ENCODE data around the gene GALNT9.
"Not testable (repeated sequence)": the region's sequence is repeated elsewhere in the genome, so short reads cannot be mapped to it uniquely, and the experiment has no call there.

The GALNT9 gene

GRCh38 chr12:132311201-132311915 lies 18.0 kb downstream of the GALNT9 start:
- no peak for DNase-seq

- no peak for DNase-seq
Observed at GRCh38 chr12:132310181-132311040, 19.0 kb downstream of the GALNT9 start.

DNA sequence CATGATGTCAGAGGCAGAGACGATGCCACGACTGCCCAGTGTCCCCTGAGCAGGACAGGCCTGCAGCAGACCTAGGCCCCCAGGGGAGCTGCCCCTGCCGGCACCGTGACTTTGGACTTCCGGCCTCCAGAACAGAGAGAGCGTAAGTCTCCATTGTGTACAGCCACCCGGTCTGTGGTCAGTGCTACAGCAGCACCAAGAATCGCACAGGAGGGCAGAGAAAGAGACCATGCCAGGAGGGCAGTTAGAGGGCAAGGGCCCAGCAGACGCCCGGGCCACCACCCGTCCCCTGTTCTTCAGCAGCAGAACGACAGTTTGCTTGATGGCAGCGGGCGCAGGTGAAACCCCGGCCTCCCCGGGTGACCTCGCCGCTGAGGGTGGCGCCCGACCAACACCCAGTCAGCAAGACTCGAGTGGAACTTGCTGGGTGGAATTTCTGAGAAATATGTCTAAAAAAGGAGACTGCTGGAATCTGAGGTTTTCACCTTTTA lies 19.7 kb downstream of the GALNT9 start:
- DNase-seq = no peak

DNA sequence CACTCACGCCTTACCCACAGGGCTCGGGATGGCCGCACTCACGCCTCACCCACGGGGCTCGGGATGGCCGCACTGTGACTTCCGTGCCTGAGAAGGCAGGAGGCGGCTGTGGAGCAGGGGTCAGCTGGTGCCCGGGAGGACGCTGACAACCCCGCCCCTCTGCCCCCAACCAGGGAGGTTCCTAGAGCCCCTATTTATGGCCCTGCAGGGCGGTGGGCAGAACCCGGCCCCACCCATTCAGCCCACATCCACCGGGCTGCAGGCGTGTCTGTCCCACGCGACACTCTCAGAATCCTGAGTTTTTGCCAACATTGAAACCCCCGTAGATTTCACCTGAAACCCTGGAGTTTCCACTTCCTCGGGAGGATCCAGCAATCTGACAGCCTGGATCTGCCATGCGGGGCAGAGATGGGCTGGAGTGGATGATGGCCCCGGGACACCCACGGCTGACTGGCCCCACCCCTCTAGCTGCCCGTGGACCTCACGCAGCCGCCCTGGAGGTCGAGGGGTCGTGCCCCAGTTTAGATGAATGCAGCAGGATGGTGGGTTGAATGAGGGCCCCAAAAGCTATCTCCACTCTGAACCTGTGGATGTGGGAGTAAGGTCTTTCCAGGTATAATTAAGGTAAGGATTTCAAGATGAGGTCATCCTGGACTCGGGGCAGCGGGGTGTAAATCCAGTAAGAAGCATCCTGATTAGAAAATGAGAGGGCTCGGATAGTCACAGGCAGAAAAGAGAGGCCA lies 20.4 kb downstream of the GALNT9 start:
- DNase-seq = no peak

- DNase-seq = no peak
Observed at GRCh38 chr12:132307976-132308852, 21.2 kb downstream of the GALNT9 start.

DNA sequence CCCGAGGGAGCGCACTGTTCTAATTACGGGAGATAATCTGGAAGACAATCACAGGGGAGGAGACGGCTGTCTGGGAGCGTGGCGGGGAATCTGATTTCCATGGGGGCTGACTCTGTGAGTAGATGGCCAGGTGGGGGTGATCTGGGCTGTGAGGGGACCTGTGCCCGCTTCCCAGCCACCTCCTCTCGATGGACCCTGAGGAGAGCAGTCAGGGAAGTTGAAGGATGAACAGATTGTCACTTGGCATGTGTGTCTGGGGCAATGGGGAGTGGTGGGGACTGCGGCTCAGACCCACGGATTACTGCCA lies 22.6 kb downstream of the GALNT9 start:
- no peak for DNase-seq

DNA sequence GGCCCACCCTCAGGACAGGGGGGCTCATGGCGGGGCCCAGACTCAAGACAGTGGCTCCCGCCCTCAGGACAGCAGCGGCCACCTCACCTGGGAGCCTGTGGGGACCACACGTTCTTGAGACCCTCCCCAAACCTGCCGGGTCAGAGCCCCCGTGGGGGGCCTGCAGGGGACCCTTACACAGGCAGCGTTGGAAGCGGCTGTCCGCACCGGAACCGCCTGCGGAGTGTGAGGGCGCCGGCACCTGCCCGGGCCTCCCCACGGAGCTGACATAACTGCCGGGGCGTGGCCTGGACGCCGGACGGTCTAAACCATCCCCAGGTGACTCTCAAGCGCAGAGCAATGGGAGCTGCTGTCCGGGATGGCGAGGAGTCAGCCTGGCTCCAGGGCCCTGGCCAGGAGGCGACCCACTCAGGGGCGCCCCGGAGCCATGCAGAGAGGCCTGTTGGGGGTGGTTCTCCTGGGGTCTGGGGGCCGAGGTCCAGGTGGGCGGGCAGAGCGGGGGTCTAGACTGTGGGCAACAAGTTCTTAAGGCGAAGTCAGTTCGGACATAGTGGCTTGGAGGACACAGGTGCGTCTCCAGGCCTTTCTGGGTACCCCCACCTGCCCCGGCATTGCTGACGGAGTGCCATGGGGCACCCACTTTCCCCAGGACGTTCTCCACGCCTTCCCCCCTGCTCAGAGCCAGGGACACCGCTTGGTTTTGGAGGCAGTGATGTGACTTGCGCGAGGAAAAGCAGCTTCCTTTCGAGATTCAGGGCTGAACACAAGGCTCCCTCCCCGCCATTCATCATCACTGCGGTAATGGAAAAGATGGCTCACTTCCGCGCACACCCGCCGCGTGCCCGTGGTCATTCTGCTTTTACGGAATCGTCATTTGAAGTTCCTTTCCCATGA lies 23.2 kb downstream of the GALNT9 start:
- no peak for DNase-seq

GRCh38 chr12:132305560-132305966 lies 23.8 kb downstream of the GALNT9 start:
- DNase-seq = no peak

- not testable (repeated sequence) for DNase-seq
Observed at GRCh38 chr12:132304866-132305265, 24.5 kb downstream of the GALNT9 start.

GRCh38 chr12:132303853-132304373 lies 25.5 kb downstream of the GALNT9 start:
- DNase-seq = not testable (repeated sequence)

DNA sequence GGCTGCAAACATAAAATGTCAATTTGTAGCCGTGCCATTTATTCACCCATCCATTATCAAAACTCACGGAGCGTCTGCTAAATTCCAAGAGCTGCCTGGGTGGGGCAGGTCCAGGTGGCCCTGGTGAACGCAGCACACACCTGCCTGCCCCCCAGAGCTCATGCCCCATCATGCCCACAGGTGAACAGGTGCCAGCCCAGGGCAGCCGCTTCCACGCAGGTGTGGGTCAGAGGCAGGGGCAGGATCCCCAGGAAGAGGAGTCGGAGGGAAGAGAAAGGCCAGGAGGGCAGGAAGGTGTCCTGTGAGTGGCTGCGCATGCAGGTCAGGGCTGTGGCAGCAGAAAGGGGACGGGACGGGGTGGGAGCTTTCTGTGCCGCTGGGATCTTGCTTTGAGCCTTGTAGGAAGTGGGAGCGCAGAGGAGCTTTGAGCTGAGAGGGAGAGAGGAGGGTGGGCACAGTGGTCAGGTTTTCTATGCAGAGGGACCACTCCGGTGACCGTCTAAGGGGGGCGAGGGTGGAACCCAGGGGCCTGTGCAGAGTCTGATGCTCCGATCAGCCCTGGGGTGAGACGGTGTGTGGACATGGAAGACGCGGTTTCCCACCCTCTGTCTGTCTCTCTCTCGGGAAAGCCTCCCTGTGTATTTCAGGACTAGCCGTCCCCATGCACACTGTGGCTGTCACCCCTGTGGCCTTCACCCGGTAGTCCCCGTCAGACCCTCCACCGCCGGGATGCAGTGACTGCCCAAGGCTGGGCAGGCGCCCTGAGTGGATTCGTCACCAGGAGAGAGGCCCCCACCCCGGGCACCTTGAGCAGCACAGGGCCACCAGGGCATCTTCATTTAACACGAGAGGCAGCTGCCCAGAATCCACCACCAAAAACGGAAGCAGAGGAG lies 26.7 kb downstream of the GALNT9 start:
- no peak for DNase-seq

DNA sequence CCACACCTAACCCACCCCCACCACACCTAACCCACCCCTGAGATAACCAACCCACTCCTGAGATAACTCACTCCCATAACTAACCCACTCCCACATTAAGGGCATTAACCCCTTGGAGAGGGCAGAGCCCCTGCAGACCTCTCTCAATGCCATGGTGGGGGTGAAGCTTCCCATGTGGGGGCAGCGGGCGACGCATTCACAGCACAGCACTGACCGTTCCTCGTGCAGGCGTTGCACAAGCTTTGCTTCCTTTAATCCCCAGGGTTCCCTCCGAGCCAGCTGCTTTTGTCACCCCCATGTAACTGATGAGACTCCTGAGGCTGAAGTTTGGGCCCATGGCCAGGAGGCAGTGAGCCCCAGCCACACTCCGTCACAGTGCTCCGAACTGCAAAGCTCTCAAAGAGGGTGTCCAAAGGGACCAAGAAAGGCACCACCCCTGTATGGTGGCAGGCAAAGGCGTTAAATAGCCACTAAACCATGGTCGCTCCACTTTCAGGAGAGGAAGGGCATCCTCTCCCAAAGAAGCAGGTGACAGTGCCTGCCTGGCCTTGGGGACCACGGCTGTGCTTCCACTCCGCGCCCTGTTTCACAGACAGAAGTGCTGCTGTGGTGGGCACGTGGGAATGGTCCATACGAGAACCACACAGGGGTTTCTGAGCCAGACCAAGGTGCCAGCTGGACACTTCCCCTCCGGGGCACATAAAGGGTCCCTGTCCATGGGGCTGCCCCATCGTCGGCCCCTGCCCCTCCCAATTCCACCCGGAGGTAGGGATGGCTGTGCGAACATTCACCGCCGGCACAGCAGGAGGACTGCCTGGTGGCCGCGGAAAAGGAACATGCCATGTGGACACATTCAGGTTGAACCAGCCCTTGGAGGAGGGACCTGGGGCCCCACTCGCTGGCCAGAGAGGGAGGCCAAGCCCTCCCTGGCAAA lies 28.3 kb downstream of the GALNT9 start:
- no peak for DNase-seq

DNA sequence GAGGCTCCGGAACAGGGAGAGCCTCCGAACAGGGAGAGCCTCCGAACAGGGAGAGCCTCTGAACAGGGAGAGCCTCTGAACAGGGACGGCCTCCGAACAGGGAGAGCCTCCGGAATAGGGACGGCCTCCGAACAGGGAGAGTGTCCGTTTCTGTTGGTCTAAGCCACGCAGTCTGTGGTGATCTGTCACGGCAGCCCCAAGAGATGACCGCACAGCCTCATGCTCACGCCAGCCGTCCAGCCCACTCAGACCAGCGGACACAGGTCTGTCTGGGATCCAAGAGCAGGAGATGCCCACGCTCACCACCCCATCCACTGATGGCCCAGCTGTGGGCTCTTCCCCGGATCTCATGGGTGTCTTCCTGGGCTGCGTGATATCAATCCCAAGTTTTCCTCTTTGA lies 33.3 kb downstream of the GALNT9 start:
- DNase-seq = no peak

GRCh38 chr12:132295561-132295960 lies 33.8 kb downstream of the GALNT9 start:
- not testable (repeated sequence) for DNase-seq

GRCh38 chr12:132295101-132295526 lies 34.3 kb downstream of the GALNT9 start:
- DNase-seq = no peak

DNA sequence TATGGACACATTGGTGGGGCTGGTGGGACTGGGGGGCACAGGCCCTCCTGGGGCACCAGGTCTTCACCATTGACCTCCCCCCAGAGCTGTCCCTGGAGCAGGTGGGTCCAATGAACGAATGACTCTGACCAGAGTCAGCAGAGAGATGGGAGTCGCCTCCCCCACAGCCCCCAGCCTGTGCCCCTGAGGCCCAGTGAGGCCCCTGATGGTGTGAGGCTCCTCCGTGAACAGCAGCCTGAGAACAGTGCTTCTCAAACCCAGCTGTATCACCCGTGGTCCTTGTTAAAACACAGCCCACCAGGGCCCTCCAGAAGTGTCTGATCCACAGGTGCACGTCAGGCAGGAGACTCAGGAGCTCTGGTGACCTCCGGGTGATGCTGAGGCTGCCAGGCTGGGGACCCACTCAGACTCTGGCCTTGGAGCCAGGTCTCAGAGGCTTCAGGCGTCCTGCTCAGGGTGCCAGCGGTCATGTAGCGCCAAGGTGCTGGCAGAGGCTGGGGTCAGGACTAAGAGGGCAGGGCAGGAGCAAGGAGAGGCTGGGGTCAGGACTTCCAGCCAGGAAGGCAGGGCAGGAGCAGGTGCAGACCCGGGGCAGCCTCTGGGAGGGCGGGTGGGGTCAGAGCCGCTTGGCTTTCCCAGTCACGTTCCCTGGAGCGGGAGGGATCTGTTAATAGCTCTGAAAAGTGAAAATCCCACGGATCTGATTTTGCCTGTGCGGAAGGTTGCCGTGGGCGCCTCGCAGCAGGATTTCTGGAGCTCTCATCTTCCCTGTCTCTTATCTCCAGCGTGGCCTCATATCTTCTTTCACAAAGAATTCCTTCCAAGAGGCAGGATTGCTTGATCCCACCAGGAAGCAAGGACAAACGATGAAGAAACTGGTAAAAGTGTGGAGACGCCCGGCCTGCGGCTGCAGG lies 35.0 kb downstream of the GALNT9 start:
- no peak for DNase-seq

Measured in CD4-positive, alpha-beta T cell treated with Interferon gamma for 1 hour (primary cell).